Fibroblast of villous mesenchyme (primary cell): ENCODE results near the gene AKAP12. TPM values are rescaled to one million over a fixed set of nuclear protein-coding genes. Genes with fewer than 3 reads are reported as not detected.

Source experiments
- DNase-seq: peaks from one replicate; pipeline ENCODE4 v3.0.0-alpha.2; 2010; ENCODE audit warnings: low read depth
- H3K4me3 ChIP-seq: 2 replicates; pipeline ENCODE4 v1.5.1; 2011; ENCODE audit warnings: low read depth, mild to moderate bottlenecking, low read length
- CTCF ChIP-seq: IDR thresholded peaks from 2 replicates; pipeline ENCODE4 v1.5.1; 2012; ENCODE audit warnings: low read depth, mild to moderate bottlenecking, low read length; ENCODE audit not compliant: insufficient read depth
- total RNA-seq: library from RNA; depleted of rRNA; stranded (reverse); fragments of >200 nt; gene quantifications from 2 replicates; pipeline ENCODE4 v1.2.3, GENCODE V29; 2012

Gene AKAP12
- total RNA-seq, 1 donor, result 123 TPM

GRCh38 chr6:151205721-151206600 is 33.8 kb upstream of the AKAP12 start:
- no peak overlapping the region for H3K4me3 ChIP-seq
- peak; percentile 16 for DNase-seq
- no peak for TF ChIP-seq CTCF

DNA sequence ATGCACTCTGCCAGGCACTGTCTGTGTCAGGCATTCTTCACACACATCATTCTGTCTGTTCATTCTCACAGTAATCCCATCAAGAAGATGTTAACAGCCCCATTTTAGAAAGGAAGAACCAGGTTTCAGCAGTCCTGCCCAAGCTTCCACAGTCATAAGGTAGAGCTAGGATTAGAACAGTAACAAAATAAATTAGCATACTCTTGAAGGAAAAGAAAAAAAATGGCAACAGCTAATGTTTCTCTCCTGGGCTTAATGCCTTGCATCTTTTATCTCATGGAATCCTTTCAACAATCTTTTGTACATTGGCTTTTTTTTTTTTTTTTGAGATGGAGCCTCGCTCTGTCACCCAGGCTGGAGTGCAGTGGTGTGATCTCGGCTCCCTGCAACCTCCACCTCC is 32.1 kb upstream of the AKAP12 start:
- H3K4me3 ChIP-seq, result no peak overlapping the region
- no peak for DNase-seq
- no peak for TF ChIP-seq CTCF

- TF ChIP-seq CTCF, result no peak
- no peak overlapping the region for H3K4me3 ChIP-seq
- DNase-seq, result no peak
Observed at GRCh38 chr6:151209071-151209831, 30.5 kb upstream of the AKAP12 start.

DNA sequence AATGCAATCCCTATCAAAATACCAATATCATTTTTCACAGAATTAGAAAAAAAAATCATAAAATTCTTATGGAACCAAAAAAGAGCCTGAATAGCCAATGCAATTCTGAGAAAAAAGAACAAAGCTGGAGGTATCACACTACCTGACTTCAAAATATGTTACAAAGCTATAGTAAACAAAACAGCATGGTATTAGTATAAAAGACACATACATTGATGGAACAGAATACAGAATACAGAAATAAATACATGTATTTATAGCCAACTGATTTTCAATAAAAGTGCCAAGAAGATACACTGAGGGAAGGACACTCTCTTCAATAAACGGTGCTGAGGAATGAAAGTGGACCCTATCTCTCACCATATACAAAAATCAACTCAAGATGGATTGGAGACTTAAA is 28.7 kb upstream of the AKAP12 start:
- DNase-seq, result no peak
- no peak for TF ChIP-seq CTCF

GRCh38 chr6:151213352-151213751 is 26.4 kb upstream of the AKAP12 start:
- TF ChIP-seq CTCF, result no peak
- no peak for DNase-seq
- no peak overlapping the region for H3K4me3 ChIP-seq

More for the DNA sequence above, 28.7 kb upstream of the AKAP12 start:
- no peak overlapping the region for H3K4me3 ChIP-seq

DNA sequence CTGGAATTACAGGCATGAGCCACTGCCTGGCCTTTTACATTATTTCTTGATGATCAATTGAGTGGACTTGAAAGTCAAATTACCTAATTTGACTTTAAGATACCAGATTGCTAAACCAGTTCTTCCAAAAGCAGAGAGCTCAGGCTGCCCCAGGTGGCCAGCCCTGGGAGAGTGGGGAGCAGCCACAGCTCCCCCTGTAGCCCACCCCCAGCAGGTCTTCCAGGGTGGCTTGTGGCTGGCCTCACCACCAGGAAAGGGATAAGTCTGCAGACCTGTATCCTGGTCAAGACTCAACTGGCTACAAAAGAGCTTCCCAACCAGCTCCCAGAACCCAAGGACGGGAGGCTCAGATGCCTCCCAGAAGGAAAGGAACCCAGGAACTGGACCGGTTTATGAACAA is 23.8 kb upstream of the AKAP12 start:
- H3K4me3 ChIP-seq, result no peak overlapping the region
- no peak for TF ChIP-seq CTCF
- DNase-seq, result no peak
